ENCODE measurements around the gene SUN1. TPM values are rescaled to one million over a fixed set of nuclear protein-coding genes. Genes with fewer than 3 reads are reported as not detected.
A peak's percentile ranks its signal among the peaks of the same experiment; 100 is the strongest.

SUN1 gene
- total RNA-seq, 1 experiment from 2014 or later = 181 TPM

GRCh38 chr7:816751-817671 is 15.3 kb upstream of the SUN1 start:
- Histone ChIP-seq H3K4me1 (ENCODE audit: control insufficient read depth in 1 of 2, insufficient read depth in 2 of 2, low read length in 2 of 2) (peaks cover 24 to 54% of the 10 kb centered on the region in 2 experiments), H3K27ac (ENCODE audit: low read depth, low read length) (peak overlapping the region; percentile 62), H4K20me1 (ENCODE audit: insufficient read depth) (peaks cover 24% of the 10 kb centered on the region; the same call in 1 of the 2 replicates), H3K9me3 (ENCODE audit: control insufficient read depth in 1 of 2, insufficient read depth in 1 of 2, low read depth in 1 of 2, low read length in 2 of 2) (no peaks in the 10 kb centered on the region), H3K36me3 (ENCODE audit: control insufficient read depth in 1 of 2, insufficient read depth in 2 of 2, low read length in 2 of 2) (no peaks in the 10 kb centered on the region; a peak in 1 of 4 replicates), H3K9ac (ENCODE audit: low read length) (peak overlapping the region; percentile 95), H2AFZ (ENCODE audit: low read depth, low read length, poor library complexity, severe bottlenecking) (no peak overlapping the region), H3K9me2 (ENCODE audit: insufficient read depth) (no peaks in the 10 kb centered on the region), H3K4me2 (ENCODE audit: low read length) (peak overlapping the region; percentile 84), H3K4me3 (replicated peaks in 1 of 2; ENCODE audit: low read depth in 1 of 2, low read length in 2 of 2) (peak overlapping the region; percentile 91 to 98), H3K79me2 (ENCODE audit: insufficient read depth, low read length) (peaks cover 53% of the 10 kb centered on the region), H3K27me3 (ENCODE audit: insufficient read depth, low read length) (no peaks in the 10 kb centered on the region)
- DNase-seq (ENCODE audit: low read depth, low spot score) = no peak
- no TSS peak for BruUV-seq (replicated peaks)
- ChIA-PET CTCF (interaction anchor here (0.6 to 2.1 kb wide), 2 partner anchors 54 to 56 kb away, joined by 3 to 6 read pairs; no protein-coding TSS in a partner anchor), RAD21 (ENCODE audit: low non-redundant PET in 1 of 2, low total read pairs in 2 of 2, uncharacterized antibody in 2 of 2, unreplicated experiment in 2 of 2) (no interaction called here), POLR2A (interaction anchor here (1.7 kb wide), 1 partner anchor 15 kb away, joined by 6 read pairs; the partner anchor contains the start of gene SUN1)
- no peak for TF ChIP-seq CEBPB (IDR thresholded peaks at IDR 0.05; ENCODE audit: low read depth)
- no peak for TF ChIP-seq YY1 (IDR thresholded peaks at IDR 0.05; ENCODE audit: extremely low read depth, insufficient replicate concordance, low read depth, low read length)
- peak; percentile 95 for TF ChIP-seq ZFX (IDR thresholded peaks at IDR 0.05)
- no peak for TF ChIP-seq EGR1 (IDR thresholded peaks at IDR 0.05; ENCODE audit: low read depth)
- TF ChIP-seq TCF7L2 (IDR thresholded peaks at IDR 0.05; ENCODE audit: borderline replicate concordance, extremely low read depth, insufficient read depth, insufficient read length) = no peak
- no peak for TF ChIP-seq ZBTB33 (IDR thresholded peaks at IDR 0.05; ENCODE audit: extremely low read depth, insufficient replicate concordance, low read length)
- no peak for TF ChIP-seq CBX3 (IDR thresholded peaks at IDR 0.05; ENCODE audit: low read depth)
- intact Hi-C loops (cut with micrococcal nuclease) = no loop called here
- peak; percentile 26 for ATAC-seq
